GM18909 (cell line): ENCODE results near the gene FOSL2.

ENCODE experiments used
- ATAC-seq: cut with Tn5 transposase; IDR thresholded peaks from one replicate; pipeline ENCODE4 v1.9.1; 2021; ENCODE audit warnings: mild to moderate bottlenecking; ENCODE audit not compliant: unreplicated experiment, poor library complexity

Gene FOSL2

GRCh38 chr2:28392297-28393113 is at the start of gene FOSL2:
Gene FOSL2, plus strand, starts transcription at chr2:28392858. Its CDS starts 863 bp downstream, at chr2:28393721.
- ATAC-seq, result peak; percentile 76

GRCh38 chr2:28343184-28343942 is 49.3 kb upstream of the FOSL2 start:
- ATAC-seq, result no peak

- no peak for ATAC-seq
Measured at GRCh38 chr2:28343971-28344715, 48.5 kb upstream of the FOSL2 start.

GRCh38 chr2:28344756-28345373 is 47.8 kb upstream of the FOSL2 start:
- ATAC-seq, result no peak

- ATAC-seq, result no peak
Measured at GRCh38 chr2:28345619-28346018, 47.0 kb upstream of the FOSL2 start.

- no peak for ATAC-seq
Measured at GRCh38 chr2:28346587-28346986, 46.1 kb upstream of the FOSL2 start.

GRCh38 chr2:28347193-28347592 is 45.5 kb upstream of the FOSL2 start:
- ATAC-seq, result no peak

GRCh38 chr2:28347596-28347995 is 45.1 kb upstream of the FOSL2 start:
- no peak for ATAC-seq

GRCh38 chr2:28348149-28348567 is 44.5 kb upstream of the FOSL2 start:
- ATAC-seq, result no peak

GRCh38 chr2:28348921-28349320 is 43.7 kb upstream of the FOSL2 start:
- ATAC-seq, result no peak

GRCh38 chr2:28349546-28350165 is 43.0 kb upstream of the FOSL2 start:
- no peak for ATAC-seq

- ATAC-seq, result no peak
Measured at GRCh38 chr2:28350196-28350595, 42.5 kb upstream of the FOSL2 start.

- no peak for ATAC-seq
Measured at GRCh38 chr2:28350791-28351285, 41.8 kb upstream of the FOSL2 start.

- ATAC-seq, result no peak
Measured at GRCh38 chr2:28351621-28352020, 41.0 kb upstream of the FOSL2 start.

- ATAC-seq, result no peak
Measured at GRCh38 chr2:28352104-28352503, 40.6 kb upstream of the FOSL2 start.

GRCh38 chr2:28352610-28353195 is 40.0 kb upstream of the FOSL2 start:
- ATAC-seq, result no peak

GRCh38 chr2:28354920-28355520 is 37.6 kb upstream of the FOSL2 start:
- no peak for ATAC-seq

- no peak for ATAC-seq
Measured at GRCh38 chr2:28355521-28356094, 37.0 kb upstream of the FOSL2 start.
